Measurements from ENCODE around the gene GARS1.

- TF ChIP-seq CTCF (conservative IDR thresholded peaks at IDR 0.05; ENCODE audit: low read depth, low read length) (no peak), EZH2 (IDR thresholded peaks at IDR 0.05; ENCODE audit: borderline replicate concordance, low read depth, low read length, poor library complexity, severe bottlenecking) (no peak)
Observed at GRCh38 chr7:30562909-30563308, 31.8 kb upstream of the GARS1 start.

Data from A673 (cell line).